ENCODE data around the gene LRRN4. TPM values are rescaled to one million over a fixed set of nuclear protein-coding genes. Genes with fewer than 3 reads are reported as not detected.

Gene LRRN4
- total and polyA plus RNA-seq, 4 donors = 0.14 to 0.18 (median 0.16) TPM

DNA sequence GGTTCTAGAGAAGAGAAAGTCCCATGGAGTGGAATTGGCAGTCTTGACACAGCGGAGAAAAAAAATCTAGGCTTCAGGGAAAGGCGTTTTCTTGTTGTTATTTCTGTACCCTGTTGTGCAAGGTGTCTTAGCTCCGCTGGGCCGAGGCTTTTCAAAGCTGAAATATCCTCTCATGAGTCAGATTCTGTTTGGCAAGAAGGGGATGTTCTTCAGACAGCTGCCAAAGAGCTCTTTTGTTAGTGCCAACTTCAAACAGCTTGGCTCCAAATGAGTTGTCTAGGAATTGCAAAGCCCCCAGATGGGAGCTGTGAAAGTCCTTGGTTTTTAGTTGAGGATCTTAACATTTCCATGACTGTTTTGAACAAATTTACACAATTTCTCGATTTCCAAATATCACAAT, 45.6 kb downstream of the LRRN4 start (continued):
- TF ChIP-seq RXRA (IDR thresholded peaks at IDR 0.05) = peak in 1 of 2 donors; percentile 8
- TF ChIP-seq, protein P1, sequence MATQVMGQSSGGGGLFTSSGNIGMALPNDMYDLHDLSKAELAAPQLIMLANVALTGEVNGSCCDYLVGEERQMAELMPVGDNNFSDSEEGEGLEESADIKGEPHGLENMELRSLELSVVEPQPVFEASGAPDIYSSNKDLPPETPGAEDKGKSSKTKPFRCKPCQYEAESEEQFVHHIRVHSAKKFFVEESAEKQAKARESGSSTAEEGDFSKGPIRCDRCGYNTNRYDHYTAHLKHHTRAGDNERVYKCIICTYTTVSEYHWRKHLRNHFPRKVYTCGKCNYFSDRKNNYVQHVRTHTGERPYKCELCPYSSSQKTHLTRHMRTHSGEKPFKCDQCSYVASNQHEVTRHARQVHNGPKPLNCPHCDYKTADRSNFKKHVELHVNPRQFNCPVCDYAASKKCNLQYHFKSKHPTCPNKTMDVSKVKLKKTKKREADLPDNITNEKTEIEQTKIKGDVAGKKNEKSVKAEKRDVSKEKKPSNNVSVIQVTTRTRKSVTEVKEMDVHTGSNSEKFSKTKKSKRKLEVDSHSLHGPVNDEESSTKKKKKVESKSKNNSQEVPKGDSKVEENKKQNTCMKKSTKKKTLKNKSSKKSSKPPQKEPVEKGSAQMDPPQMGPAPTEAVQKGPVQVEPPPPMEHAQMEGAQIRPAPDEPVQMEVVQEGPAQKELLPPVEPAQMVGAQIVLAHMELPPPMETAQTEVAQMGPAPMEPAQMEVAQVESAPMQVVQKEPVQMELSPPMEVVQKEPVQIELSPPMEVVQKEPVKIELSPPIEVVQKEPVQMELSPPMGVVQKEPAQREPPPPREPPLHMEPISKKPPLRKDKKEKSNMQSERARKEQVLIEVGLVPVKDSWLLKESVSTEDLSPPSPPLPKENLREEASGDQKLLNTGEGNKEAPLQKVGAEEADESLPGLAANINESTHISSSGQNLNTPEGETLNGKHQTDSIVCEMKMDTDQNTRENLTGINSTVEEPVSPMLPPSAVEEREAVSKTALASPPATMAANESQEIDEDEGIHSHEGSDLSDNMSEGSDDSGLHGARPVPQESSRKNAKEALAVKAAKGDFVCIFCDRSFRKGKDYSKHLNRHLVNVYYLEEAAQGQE (IDR thresholded peaks at IDR 0.05) = no peak

DNA sequence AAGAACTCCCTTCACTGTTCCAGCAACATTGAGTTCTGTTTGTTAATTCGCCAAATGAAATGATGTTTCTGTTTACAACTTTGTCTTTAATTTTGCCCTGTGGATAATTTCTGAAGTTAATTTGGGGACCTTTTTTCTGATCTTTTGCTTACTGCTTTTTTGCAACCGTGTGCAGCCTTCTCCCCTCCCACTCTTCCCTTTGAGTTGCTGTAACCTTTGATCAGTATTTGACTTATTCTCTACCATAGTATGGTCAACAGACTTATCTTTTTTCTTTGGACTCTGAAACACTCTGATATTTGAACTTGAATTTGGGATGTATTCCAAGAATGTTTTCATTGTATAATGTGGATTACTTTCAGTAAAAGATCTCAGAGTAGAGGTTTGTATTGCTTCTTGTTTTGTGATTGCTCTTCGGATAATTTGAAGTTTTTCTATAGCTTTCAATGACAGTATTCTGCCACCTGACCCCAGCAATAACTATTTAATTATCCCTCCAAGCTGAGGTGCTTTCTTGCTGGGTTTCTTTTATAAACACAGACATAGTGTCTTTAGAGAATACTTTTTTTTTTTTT, 46.2 kb downstream of the LRRN4 start:
- peak; percentile 54 to 68 for TF ChIP-seq JUND (IDR thresholded peaks at IDR 0.05)
- TF ChIP-seq, protein P2, sequence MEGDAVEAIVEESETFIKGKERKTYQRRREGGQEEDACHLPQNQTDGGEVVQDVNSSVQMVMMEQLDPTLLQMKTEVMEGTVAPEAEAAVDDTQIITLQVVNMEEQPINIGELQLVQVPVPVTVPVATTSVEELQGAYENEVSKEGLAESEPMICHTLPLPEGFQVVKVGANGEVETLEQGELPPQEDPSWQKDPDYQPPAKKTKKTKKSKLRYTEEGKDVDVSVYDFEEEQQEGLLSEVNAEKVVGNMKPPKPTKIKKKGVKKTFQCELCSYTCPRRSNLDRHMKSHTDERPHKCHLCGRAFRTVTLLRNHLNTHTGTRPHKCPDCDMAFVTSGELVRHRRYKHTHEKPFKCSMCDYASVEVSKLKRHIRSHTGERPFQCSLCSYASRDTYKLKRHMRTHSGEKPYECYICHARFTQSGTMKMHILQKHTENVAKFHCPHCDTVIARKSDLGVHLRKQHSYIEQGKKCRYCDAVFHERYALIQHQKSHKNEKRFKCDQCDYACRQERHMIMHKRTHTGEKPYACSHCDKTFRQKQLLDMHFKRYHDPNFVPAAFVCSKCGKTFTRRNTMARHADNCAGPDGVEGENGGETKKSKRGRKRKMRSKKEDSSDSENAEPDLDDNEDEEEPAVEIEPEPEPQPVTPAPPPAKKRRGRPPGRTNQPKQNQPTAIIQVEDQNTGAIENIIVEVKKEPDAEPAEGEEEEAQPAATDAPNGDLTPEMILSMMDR (IDR thresholded peaks at IDR 0.05; ENCODE audit: low read depth, low read length, missing input control) = no peak
- TF ChIP-seq RAD21 (IDR thresholded peaks at IDR 0.05) = peak; percentile 32
- TF ChIP-seq, protein P3, sequence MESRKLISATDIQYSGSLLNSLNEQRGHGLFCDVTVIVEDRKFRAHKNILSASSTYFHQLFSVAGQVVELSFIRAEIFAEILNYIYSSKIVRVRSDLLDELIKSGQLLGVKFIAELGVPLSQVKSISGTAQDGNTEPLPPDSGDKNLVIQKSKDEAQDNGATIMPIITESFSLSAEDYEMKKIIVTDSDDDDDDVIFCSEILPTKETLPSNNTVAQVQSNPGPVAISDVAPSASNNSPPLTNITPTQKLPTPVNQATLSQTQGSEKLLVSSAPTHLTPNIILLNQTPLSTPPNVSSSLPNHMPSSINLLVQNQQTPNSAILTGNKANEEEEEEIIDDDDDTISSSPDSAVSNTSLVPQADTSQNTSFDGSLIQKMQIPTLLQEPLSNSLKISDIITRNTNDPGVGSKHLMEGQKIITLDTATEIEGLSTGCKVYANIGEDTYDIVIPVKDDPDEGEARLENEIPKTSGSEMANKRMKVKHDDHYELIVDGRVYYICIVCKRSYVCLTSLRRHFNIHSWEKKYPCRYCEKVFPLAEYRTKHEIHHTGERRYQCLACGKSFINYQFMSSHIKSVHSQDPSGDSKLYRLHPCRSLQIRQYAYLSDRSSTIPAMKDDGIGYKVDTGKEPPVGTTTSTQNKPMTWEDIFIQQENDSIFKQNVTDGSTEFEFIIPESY (IDR thresholded peaks at IDR 0.05) = no peak
- TF ChIP-seq GABPA (IDR thresholded peaks at IDR 0.05 in 1 of 2, conservative IDR thresholded peaks at IDR 0.05 in 1 of 2) = peak in 1 of 2 donors; percentile 60
- TF ChIP-seq, protein P1 (IDR thresholded peaks at IDR 0.05) = peak; percentile 13
- TF ChIP-seq FOXA2 (IDR thresholded peaks at IDR 0.05) = peak; percentile 73
- peak; percentile 77 for TF ChIP-seq SP1 (IDR thresholded peaks at IDR 0.05)
- TF ChIP-seq, protein P4, sequence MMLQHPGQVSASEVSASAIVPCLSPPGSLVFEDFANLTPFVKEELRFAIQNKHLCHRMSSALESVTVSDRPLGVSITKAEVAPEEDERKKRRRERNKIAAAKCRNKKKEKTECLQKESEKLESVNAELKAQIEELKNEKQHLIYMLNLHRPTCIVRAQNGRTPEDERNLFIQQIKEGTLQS (IDR thresholded peaks at IDR 0.05) = peak; percentile 29
- TF ChIP-seq HNF4A (conservative IDR thresholded peaks at IDR 0.05) = peak; percentile 87 to 94
- peak in 1 of 2 donors; percentile 15 for TF ChIP-seq EGR1 (IDR thresholded peaks at IDR 0.05; ENCODE audit: low read depth in 2 of 2)
- peak; percentile 69 to 83 for TF ChIP-seq RXRA (IDR thresholded peaks at IDR 0.05)
- peak; percentile 87 for TF ChIP-seq TAF1 (conservative IDR thresholded peaks at IDR 0.05)
- TF ChIP-seq, protein P5, sequence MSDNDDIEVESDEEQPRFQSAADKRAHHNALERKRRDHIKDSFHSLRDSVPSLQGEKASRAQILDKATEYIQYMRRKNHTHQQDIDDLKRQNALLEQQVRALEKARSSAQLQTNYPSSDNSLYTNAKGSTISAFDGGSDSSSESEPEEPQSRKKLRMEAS (IDR thresholded peaks at IDR 0.05) = no peak
- DNase-seq (ENCODE audit: low spot score) = no peak
- Histone ChIP-seq H3K4me3 (ENCODE audit: low read depth in 1 of 3, low read length in 3 of 3) (peak overlapping the region; percentile 46 to 99 (median 95)), H3K4me1 (ENCODE audit: control insufficient read depth in 4 of 4, insufficient read depth in 4 of 4, low read length in 3 of 4) (peaks cover 1 to 40% (median 32%) of the 10 kb centered on the region in 4 donors), H3K36me3 (ENCODE audit: control insufficient read depth in 4 of 4, insufficient read depth in 3 of 4, low read depth in 1 of 4, low read length in 3 of 4) (peaks cover 6 to 21% (median 11%) of the 10 kb centered on the region in 4 donors), H3K9ac (ENCODE audit: low read depth in 1 of 2, low read length in 2 of 2) (peak overlapping the region; percentile 85 to 96), H3K9me3 (ENCODE audit: control insufficient read depth in 4 of 4, low read length in 3 of 4) (no peaks in the 10 kb centered on the region), H3K27me3 (ENCODE audit: control insufficient read depth in 4 of 4, insufficient read depth in 4 of 4, low read length in 3 of 4) (no peaks in the 10 kb centered on the region), H3K27ac (ENCODE audit: low read depth in 1 of 2, low read length in 2 of 2) (peak overlapping the region; percentile 54 to 84)
- 20% methylated on average over 3 of the region's 3 CpGs for WGBS

Data from liver (tissue), 9 donors.